SK-N-SH (cell line): ENCODE measurements around the gene ITM2C. TPM values are rescaled to one million over a fixed set of nuclear protein-coding genes. Genes with fewer than 3 reads are reported as not detected.

Source experiments
- CTCF ChIA-PET: fragments of 300-600, 350-600 bp; formaldehyde crosslinking; extraction: SDS; loops from one replicate; lab custom pipeline; 2021; lab: Yijun Ruan, JAX
- POLR2A ChIA-PET: fragments of 350-600 bp; sonication (Branson Sonifier 250); formaldehyde crosslinking; extraction: SDS; loops from one replicate; lab custom pipeline; 2020; ENCODE audit warnings: antibody characterized with exemption, inconsistent platforms; lab: Yijun Ruan, JAX
- DNase-seq: peaks from one replicate; pipeline ENCODE4 v3.0.0; 2012
- H2AFZ ChIP-seq: fragments of 200-600 bp; sonication (generic); 2 replicates; pipeline ENCODE4 v1.8.1; 2016; ENCODE audit warnings: antibody characterized with exemption, mild to moderate bottlenecking, low read depth
- H3F3A ChIP-seq: fragments of 200-600 bp; sonication (generic); replicated peaks from 2 replicates; pipeline ENCODE3; 2016; ENCODE audit warnings: antibody characterized with exemption, mild to moderate bottlenecking; ENCODE audit not compliant: insufficient read depth
- H3K27ac ChIP-seq, 2 experiments: fragments of 200-500 bp in 1 of 2; fragments of 200-600 bp in 1 of 2; sonication (Bioruptor generic) in 1 of 2; sonication (generic), shearing (Covaris generic) in 1 of 2; 2 replicates each; pipeline versions ENCODE4 v1.5.1 to v1.6.1; 2014 to 2016; ENCODE audit warnings: low read depth in 2 of 2, inconsistent platforms in 1 of 2, low read length in 1 of 2, mild to moderate bottlenecking in 1 of 2, mixed read lengths in 1 of 2
- H3K27me3 ChIP-seq: fragments of 200-600 bp; sonication (generic), shearing (Covaris generic); 2 replicates; pipeline ENCODE4 v1.6.1; 2016; ENCODE audit warnings: mixed run types; ENCODE audit not compliant: insufficient read depth
- H3K36me3 ChIP-seq, 2 experiments: fragments of 200-500 bp in 1 of 2; fragments of 200-600 bp in 1 of 2; sonication (Bioruptor generic) in 1 of 2; sonication (generic) in 1 of 2; replicated peaks in 1 of 2; 2 replicates each; pipeline versions ENCODE3 to v1.5.1; 2014 to 2016; ENCODE audit warnings: low read length in 1 of 2, mild to moderate bottlenecking in 1 of 2; ENCODE audit not compliant: insufficient read depth in 2 of 2, control insufficient read depth in 1 of 2
- H3K4me1 ChIP-seq, 2 experiments: fragments of 200-500 bp in 1 of 2; fragments of 200-600 bp in 1 of 2; sonication (Bioruptor generic) in 1 of 2; sonication (generic), shearing (Covaris generic) in 1 of 2; 2 replicates each; pipeline versions ENCODE4 v1.5.1 to v1.6.1; 2014 to 2016; ENCODE audit warnings: low read depth in 1 of 2, low read length in 1 of 2, mixed run types in 1 of 2; ENCODE audit not compliant: insufficient read depth in 2 of 2, control insufficient read depth in 1 of 2
- H3K4me2 ChIP-seq: fragments of 200-600 bp; sonication (generic), shearing (Covaris generic); 2 replicates; pipeline ENCODE4 v1.6.1; 2017; ENCODE audit warnings: mixed run types
- H3K4me3 ChIP-seq, 2 experiments: fragments of 200-500 bp in 1 of 2; fragments of 200-600 bp in 1 of 2; sonication (Bioruptor generic) in 1 of 2; sonication (generic), shearing (Covaris generic) in 1 of 2; 2 replicates each; pipeline versions ENCODE4 v1.5.1 to v1.8.1; 2014 to 2016; ENCODE audit warnings: low read depth in 2 of 2, inconsistent platforms in 1 of 2, low read length in 1 of 2, mild to moderate bottlenecking in 1 of 2, mixed read lengths in 1 of 2, moderate library complexity in 1 of 2
- H3K79me2 ChIP-seq: fragments of 200-600 bp; sonication (generic); 2 replicates; pipeline ENCODE4 v1.8.1; 2017; ENCODE audit warnings: mild to moderate bottlenecking; ENCODE audit not compliant: insufficient read depth
- H3K9ac ChIP-seq: fragments of 200-600 bp; sonication (generic); 2 replicates; pipeline ENCODE4 v1.6.1; 2017; ENCODE audit warnings: mixed run types
- H3K9me2 ChIP-seq: fragments of 200-600 bp; sonication (generic); 2 replicates; pipeline ENCODE4 v1.6.1; 2017; ENCODE audit warnings: mixed run types
- H3K9me3 ChIP-seq: fragments of 200-600 bp; sonication (generic); 2 replicates; pipeline ENCODE4 v1.6.1; 2017; ENCODE audit warnings: mixed run types, mild to moderate bottlenecking, moderate library complexity
- H4K20me1 ChIP-seq: fragments of 200-600 bp; sonication (generic); 2 replicates; pipeline ENCODE4 v1.6.1; 2017; ENCODE audit warnings: mild to moderate bottlenecking, mixed run types; ENCODE audit not compliant: insufficient read depth
- CHD2 ChIP-seq: fragments of 150-350 bp; IDR thresholded peaks from 2 replicates; pipeline ENCODE4 v1.6.1; 2018; ENCODE audit warnings: low read length; ENCODE audit not compliant: partially characterized antibody
- EP300 ChIP-seq, 2 experiments: IDR thresholded peaks; 2 replicates each; pipeline versions ENCODE4 v1.4.0 to v1.6.1; 2012; ENCODE audit warnings: borderline replicate concordance in 1 of 2, low read depth in 1 of 2, low read length in 1 of 2
- EZH2phosphoT487 ChIP-seq: fragments of 200-600 bp; sonication (generic); IDR thresholded peaks from 2 replicates; pipeline ENCODE4 v1.6.1; 2017; ENCODE audit warnings: low read depth, mixed run types, mild to moderate bottlenecking, antibody characterized with exemption, moderate library complexity, borderline replicate concordance
- FOSL2 ChIP-seq: IDR thresholded peaks from 2 replicates; pipeline ENCODE4 v1.4.0; 2012; ENCODE audit warnings: low read depth, mild to moderate bottlenecking, moderate library complexity, borderline replicate concordance
- GABPA ChIP-seq: IDR thresholded peaks from 2 replicates; pipeline ENCODE4 v1.4.0; 2012; ENCODE audit warnings: low read depth, mild to moderate bottlenecking
- GATA2 ChIP-seq: sonication (generic); formaldehyde crosslinking; IDR thresholded peaks from 2 replicates; pipeline ENCODE4 v1.5.0; 2020; ENCODE audit warnings: mild to moderate bottlenecking, missing genetic modification reagents
- JUND ChIP-seq: IDR thresholded peaks from 2 replicates; pipeline ENCODE4 v1.4.0; 2012
- MEF2A ChIP-seq: IDR thresholded peaks from 2 replicates; pipeline ENCODE4 v1.4.0; 2012; ENCODE audit warnings: low read depth, borderline replicate concordance
- NFIC ChIP-seq: IDR thresholded peaks from 2 replicates; pipeline ENCODE4 v1.4.0; 2012; ENCODE audit warnings: borderline replicate concordance
- NRF1 ChIP-seq: IDR thresholded peaks from 2 replicates; pipeline ENCODE4 v1.6.1; 2012; ENCODE audit warnings: low read depth, mild to moderate bottlenecking, low read length
- RAD21 ChIP-seq: IDR thresholded peaks from 2 replicates; pipeline ENCODE4 v1.6.1; 2012; ENCODE audit warnings: mild to moderate bottlenecking, low read length
- RXRA ChIP-seq: IDR thresholded peaks from 2 replicates; pipeline ENCODE4 v1.4.0; 2012; ENCODE audit warnings: low read depth, mild to moderate bottlenecking, borderline replicate concordance
- SIN3A ChIP-seq: IDR thresholded peaks from 2 replicates; pipeline ENCODE4 v1.6.1; 2012; ENCODE audit warnings: low read depth, mild to moderate bottlenecking, low read length, moderate library complexity, borderline replicate concordance
- SMC3 ChIP-seq: IDR thresholded peaks from 2 replicates; pipeline ENCODE4 v1.6.1; 2012; ENCODE audit warnings: low read depth, low read length, improper control_type of control experiment
- TAF1 ChIP-seq: IDR thresholded peaks from 2 replicates; pipeline ENCODE4 v1.6.1; 2012; ENCODE audit warnings: low read depth, mild to moderate bottlenecking, low read length, moderate library complexity, borderline replicate concordance
- TCF12 ChIP-seq: IDR thresholded peaks from 2 replicates; pipeline ENCODE4 v1.4.0; 2012
- TEAD4 ChIP-seq: IDR thresholded peaks from 2 replicates; pipeline ENCODE4 v1.4.0; 2012; ENCODE audit warnings: mild to moderate bottlenecking, borderline replicate concordance; ENCODE audit not compliant: insufficient read depth
- YY1 ChIP-seq: IDR thresholded peaks from 2 replicates; pipeline ENCODE4 v1.4.0; 2012; ENCODE audit warnings: low read depth, mild to moderate bottlenecking
- WGBS: methylation state at CpG from one replicate; pipeline ENCODE4 v1.1.6; 2017; ENCODE audit warnings: low lambda C conversion rate; 5-methylcytosine and 5-hydroxymethylcytosine counted together
- polyA plus RNA-seq, 3 experiments: library from polyadenylated mRNA; depleted of rRNA; stranded (reverse); fragments of >200 nt; gene quantifications; 2 replicates each; pipeline ENCODE4 v1.2.3, GENCODE V29; 2012
- TF ChIP-seq, protein P1 (sequence below): fragments of 200-600 bp; sonication (generic); IDR thresholded peaks from 2 replicates; pipeline ENCODE4 v1.6.1; 2017; ENCODE audit warnings: antibody characterized with exemption, mild to moderate bottlenecking, moderate library complexity
- TF ChIP-seq, protein P2 (sequence below): IDR thresholded peaks from 2 replicates; pipeline ENCODE4 v1.4.0; 2012; ENCODE audit warnings: low read depth, borderline replicate concordance
- TF ChIP-seq, protein P3 (sequence below): fragments of 150-350 bp; IDR thresholded peaks from 2 replicates; pipeline ENCODE4 v1.6.1; 2016; ENCODE audit warnings: mild to moderate bottlenecking, low read depth, low read length

The ITM2C gene
- polyA plus RNA-seq, 1 of the 3 experiments (the other 2 are of a cell fraction) = 288 TPM

DNA sequence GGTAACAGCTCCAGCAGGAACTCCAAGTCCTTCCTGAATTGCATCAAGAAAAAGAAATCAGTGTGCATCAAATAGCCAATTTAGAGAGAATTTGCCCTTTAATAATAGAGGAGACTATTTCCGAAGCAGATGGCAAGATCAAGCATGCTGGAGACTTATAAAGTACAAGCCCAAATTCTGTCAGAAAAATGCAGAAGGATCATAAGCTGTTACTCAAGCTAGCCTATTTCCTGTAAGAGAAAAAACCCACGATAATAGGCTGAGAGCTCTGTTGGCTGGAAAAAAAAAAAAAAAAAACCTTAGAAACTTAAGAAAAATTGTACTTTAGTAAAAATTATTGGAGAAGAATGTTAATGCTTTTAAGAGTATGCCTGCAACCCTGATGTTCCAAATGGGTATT is 24.4 kb upstream of the ITM2C start:
- Histone ChIP-seq H3K27ac (no peak overlapping the region), H3K36me3 (no peaks in the 10 kb centered on the region), H3K4me2 (no peak overlapping the region), H3K4me1 (no peaks in the 10 kb centered on the region), H3K9me3 (0 out of 2 replicates have a peak, but pooled peaks cover 3% of the 10 kb centered on the region), H3K9me2 (no peaks in the 10 kb centered on the region), H3K79me2 (no peaks in the 10 kb centered on the region), H3K4me3 (no peak overlapping the region), H3F3A (no peaks in the 10 kb centered on the region), H3K9ac (no peak overlapping the region), H4K20me1 (no peaks in the 10 kb centered on the region), H3K27me3 (no peaks in the 10 kb centered on the region; the same call in 1 of the 2 replicates), H2AFZ (no peak overlapping the region)
- DNase-seq = no peak
- ChIA-PET CTCF (interaction anchor here (0.6 to 4.0 kb wide), 8 partner anchors 8 to 147 kb away, joined by 3 to 26 read pairs (median 5); partner anchors contain the start of gene ITM2C), POLR2A (interaction anchor here (0.7 kb wide), 1 partner anchor 868 kb away, joined by 5 read pairs; no protein-coding TSS in a partner anchor)
- TF ChIP-seq TEAD4 (no peak), TCF12 (no peak), CHD2 (no peak), SIN3A (no peak), TAF1 (no peak), GATA2 (CRISPR knock-in tag) (no peak), RXRA (no peak), FOSL2 (no peak), MEF2A (no peak), EZH2phosphoT487 (no peak), GABPA (no peak), SMC3 (no peak), EP300 (IDR thresholded peaks at IDR 0.05; ENCODE audit: borderline replicate concordance in 1 of 2, low read depth in 1 of 2, low read length in 1 of 2) (no peak), YY1 (no peak)
- TF ChIP-seq, protein P1, sequence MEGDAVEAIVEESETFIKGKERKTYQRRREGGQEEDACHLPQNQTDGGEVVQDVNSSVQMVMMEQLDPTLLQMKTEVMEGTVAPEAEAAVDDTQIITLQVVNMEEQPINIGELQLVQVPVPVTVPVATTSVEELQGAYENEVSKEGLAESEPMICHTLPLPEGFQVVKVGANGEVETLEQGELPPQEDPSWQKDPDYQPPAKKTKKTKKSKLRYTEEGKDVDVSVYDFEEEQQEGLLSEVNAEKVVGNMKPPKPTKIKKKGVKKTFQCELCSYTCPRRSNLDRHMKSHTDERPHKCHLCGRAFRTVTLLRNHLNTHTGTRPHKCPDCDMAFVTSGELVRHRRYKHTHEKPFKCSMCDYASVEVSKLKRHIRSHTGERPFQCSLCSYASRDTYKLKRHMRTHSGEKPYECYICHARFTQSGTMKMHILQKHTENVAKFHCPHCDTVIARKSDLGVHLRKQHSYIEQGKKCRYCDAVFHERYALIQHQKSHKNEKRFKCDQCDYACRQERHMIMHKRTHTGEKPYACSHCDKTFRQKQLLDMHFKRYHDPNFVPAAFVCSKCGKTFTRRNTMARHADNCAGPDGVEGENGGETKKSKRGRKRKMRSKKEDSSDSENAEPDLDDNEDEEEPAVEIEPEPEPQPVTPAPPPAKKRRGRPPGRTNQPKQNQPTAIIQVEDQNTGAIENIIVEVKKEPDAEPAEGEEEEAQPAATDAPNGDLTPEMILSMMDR = no peak
- TF ChIP-seq, protein P2, sequence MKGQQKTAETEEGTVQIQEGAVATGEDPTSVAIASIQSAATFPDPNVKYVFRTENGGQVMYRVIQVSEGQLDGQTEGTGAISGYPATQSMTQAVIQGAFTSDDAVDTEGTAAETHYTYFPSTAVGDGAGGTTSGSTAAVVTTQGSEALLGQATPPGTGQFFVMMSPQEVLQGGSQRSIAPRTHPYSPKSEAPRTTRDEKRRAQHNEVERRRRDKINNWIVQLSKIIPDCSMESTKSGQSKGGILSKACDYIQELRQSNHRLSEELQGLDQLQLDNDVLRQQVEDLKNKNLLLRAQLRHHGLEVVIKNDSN = no peak
- 30% methylated on average over 2 of the region's 2 CpGs for WGBS

- no peak for TF ChIP-seq RAD21
- no peak for TF ChIP-seq NRF1
- TF ChIP-seq SMC3 = no peak
- no peak for TF ChIP-seq YY1
- no peak for TF ChIP-seq NFIC
- TF ChIP-seq JUND = no peak
- TF ChIP-seq, protein P3, sequence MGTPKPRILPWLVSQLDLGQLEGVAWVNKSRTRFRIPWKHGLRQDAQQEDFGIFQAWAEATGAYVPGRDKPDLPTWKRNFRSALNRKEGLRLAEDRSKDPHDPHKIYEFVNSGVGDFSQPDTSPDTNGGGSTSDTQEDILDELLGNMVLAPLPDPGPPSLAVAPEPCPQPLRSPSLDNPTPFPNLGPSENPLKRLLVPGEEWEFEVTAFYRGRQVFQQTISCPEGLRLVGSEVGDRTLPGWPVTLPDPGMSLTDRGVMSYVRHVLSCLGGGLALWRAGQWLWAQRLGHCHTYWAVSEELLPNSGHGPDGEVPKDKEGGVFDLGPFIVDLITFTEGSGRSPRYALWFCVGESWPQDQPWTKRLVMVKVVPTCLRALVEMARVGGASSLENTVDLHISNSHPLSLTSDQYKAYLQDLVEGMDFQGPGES = no peak
- TF ChIP-seq, all 33 proteins: peak for 0
- no peaks in the 10 kb centered on the region for H3K9me2 ChIP-seq
- no peaks in the 10 kb centered on the region; the same call in 1 of the 2 replicates for H3K27me3 ChIP-seq
- 50% methylated on average over 6 of the region's 6 CpGs for WGBS
- no peak overlapping the region for H3K9ac ChIP-seq
- no peak for DNase-seq
- no peak overlapping the region for H2AFZ ChIP-seq
- no peaks in the 10 kb centered on the region for H3K4me1 ChIP-seq
- no peaks in the 10 kb centered on the region for H3K79me2 ChIP-seq
- ChIA-PET CTCF (interaction anchor here (1.9 to 4.0 kb wide), 4 partner anchors 18 to 145 kb away, joined by 4 to 26 read pairs (median 16); partner anchors contain the start of gene ITM2C), POLR2A (no interaction called here)
- no peaks in the 10 kb centered on the region for H3K36me3 ChIP-seq
- no peaks in the 10 kb centered on the region for H4K20me1 ChIP-seq
- H3K4me3 ChIP-seq = no peak overlapping the region
- no peak overlapping the region for H3K4me2 ChIP-seq
- 0 out of 2 replicates have a peak, but pooled peaks cover 3% of the 10 kb centered on the region for H3K9me3 ChIP-seq
- no peak overlapping the region for H3K27ac ChIP-seq
- no peaks in the 10 kb centered on the region for H3F3A ChIP-seq
Measured at GRCh38 chr2:230842473-230842872, 22.3 kb upstream of the ITM2C start.
